HG03565 (cell line): ENCODE results near the gene SLC37A1.

Experiments used
- ATAC-seq: cut with Tn5 transposase; IDR thresholded peaks from one replicate; pipeline ENCODE4 v1.9.1; 2021; ENCODE audit warnings: mild to moderate bottlenecking, moderate library complexity; ENCODE audit not compliant: unreplicated experiment

Gene SLC37A1

DNA sequence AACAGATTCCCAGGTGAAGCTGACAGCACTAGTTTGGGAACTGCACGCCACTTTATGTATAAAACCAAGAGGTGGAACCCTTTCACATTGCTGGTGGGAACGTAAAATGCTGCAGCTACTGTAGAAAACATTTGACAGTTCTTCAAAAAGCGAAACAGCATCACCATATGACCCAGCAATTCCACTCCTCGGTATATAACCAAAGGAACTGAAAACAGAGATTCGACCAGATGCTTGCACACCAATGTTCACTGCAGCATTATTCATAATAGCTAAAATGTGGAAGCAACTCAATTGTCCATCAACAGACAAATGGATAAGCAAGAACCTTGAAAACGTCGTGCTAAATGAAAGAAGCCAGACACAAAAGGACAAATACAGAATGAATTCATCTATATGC lies 35.1 kb upstream of the SLC37A1 start:
- no peak for ATAC-seq

DNA sequence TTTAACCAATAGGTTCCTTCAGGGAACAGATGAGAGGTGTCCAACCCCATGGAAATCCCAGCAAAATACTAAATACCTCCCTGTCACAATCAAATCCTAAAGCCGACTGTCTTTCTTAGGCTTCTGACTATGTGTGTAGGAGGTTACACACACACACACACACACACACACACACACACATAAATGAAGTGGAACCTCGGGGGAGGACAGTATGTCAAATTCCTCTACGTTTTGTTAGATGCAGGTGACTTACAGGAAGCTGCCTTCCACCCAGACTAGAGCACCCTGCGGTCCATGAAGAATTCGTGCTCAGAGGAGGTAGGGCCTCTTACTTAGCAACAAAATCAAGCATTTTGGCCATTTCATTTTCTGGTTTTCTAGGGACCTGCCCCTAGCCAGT lies 34.1 kb upstream of the SLC37A1 start:
- no peak for ATAC-seq

DNA sequence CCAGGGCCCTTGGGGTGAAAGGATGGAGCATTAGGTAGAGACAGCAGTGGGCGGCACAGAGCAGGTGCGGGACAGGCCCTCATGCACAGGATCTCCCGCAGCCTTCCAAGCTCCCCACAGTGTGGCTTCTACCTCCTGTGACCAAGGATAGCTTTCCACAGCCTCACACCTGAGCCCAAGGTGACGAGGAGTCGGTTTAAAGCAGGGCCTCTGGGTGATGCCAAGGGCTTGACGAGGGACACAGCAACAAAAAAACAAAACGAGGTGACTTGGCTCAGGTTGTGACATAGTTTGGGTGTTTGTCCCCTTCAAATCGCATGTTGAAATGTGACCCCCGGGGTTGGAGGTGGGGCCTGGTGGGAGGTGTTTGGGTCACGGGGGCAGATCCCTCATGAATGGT lies 32.9 kb upstream of the SLC37A1 start:
- no peak for ATAC-seq

DNA sequence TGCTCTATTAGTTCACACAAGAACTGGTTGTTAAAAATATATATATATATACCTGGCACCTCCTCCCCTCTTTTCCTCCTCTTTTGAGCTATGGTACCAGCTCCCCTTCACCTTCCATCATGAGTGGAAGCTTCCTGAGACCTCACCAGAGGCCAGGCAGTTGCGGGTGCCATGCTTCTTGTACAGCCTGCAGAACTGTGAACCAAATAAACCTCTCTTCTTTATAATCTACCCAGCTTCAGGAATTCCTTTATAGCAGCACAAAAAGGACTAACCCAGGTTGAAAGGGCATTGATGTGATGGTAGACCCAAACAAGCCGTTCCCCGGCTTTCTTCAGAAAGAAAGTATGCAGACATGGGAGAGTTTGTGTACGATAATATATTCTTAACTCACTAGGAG lies 32.5 kb upstream of the SLC37A1 start:
- ATAC-seq: no peak

DNA sequence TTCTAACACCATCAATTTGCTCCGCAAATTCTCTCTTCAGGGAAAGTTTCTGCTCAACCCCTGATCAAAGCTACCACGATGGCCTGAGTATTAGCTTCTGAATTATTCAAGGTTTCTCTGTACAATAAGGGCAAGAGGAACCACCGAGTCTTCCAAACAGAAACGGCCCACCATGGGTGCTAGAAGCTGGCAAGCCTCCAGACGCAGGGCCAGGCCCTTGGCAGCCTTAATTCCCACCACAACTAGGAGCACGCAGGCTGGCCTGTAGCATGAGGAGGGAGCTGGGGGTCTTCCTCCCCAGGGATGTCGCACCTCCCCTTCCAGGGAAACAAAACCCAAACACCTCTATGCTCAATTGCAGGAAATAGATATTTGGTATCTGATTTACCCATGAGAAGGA lies 28.7 kb upstream of the SLC37A1 start:
- no peak for ATAC-seq

DNA sequence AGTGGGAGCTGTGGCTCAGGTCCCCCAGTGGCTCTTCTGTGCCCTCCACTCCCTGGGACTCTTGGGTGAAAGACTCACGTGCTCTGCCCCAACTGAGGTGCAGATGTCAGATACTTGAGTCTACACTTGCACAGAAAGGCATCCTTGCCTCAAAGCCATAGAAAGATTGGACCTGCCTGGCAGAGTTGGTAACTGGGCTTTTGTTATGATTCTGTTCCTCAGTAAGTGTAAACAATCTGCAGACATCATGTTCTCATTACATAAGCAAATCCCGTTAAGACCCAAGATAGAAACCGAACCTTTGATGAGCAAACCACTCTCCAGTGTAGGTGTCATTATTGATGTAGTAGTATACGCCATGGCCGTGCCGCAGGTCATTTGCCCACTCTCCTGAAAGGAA lies 27.6 kb upstream of the SLC37A1 start:
- ATAC-seq: no peak

DNA sequence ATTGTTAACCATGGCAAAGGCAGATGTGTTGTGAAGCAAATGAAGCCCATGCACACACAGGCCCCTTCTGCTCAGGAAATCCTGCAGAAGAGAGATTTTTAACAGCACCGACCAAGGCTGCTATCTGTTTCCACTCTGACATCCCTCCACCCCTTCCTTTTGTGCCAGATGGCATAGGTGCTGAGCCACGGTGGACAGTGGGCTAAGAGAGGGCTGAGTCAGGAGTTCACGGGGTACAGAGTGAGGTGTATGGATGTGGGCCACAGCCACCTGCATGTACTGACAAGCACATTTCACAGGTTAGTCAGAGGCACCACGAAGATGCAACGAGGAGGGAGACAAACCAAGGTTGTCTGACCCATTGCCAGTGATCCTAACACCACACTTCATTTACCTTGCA lies 27.1 kb upstream of the SLC37A1 start:
- no peak for ATAC-seq

DNA sequence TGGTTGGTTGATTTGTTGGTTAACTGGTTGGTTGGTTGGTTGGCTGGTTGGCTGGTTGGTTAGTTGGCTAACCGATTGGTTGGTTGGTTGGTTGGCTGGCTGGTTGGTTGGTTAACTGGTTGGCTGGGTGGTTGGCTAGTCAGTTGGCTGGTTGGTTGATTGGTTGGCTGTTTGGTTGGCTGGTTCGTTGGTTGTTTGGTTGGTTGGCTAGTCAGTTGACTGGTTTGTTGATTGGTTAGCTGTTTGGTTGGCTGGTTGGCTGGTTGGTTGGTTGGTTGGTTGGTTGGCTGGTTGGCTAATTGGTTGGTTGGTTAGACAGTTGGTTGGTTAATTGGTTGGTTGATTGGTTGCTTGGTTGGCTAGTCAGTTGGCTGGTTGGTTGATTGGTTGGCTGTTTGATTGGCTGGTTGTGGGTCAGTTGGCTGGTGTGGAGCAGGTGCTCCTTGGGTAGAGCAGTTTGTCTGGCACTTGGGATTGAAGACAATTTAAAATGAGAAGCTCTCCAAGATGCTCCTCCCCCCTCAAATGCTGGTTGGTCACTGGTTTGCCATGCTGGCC lies 24.6 kb upstream of the SLC37A1 start:
- no peak for ATAC-seq

DNA sequence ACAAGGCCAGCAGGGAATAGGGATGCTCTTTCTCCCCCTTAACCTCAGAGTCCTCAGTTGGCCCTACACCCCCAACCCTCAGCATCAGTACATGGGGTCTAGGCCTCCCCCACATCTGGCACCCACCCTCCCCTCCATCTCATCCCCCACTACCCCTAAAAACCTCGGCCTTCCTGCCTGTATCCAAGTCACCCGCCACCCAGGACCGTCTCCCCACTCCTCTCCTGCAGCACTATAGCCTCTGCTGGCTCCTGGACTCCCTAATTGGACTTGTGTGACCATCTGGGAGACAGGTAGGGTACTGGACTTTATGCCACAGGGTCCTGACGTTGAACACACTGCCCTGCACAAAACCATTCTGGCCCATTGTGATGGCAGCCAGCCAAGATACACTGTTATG lies 23.7 kb upstream of the SLC37A1 start:
- no peak for ATAC-seq

DNA sequence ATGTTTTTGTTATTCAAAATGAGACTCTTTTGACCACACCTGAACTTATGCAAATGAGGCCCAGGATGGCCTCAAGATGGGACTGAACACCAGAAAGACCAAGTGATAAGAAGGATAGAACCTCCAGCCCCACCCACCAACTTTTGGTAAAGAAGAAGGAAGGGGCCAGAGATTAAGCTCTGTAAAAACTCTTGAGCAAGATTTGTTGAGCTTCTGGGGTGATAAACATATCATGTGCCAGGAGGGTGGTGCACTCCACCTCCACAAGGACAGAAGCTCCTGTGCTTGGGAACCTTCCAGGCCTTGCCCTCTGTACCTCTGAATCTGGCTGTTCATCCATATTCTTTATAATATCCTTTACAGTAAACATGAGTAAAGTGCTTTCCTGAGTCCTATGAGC lies 22.9 kb upstream of the SLC37A1 start:
- ATAC-seq: no peak

DNA sequence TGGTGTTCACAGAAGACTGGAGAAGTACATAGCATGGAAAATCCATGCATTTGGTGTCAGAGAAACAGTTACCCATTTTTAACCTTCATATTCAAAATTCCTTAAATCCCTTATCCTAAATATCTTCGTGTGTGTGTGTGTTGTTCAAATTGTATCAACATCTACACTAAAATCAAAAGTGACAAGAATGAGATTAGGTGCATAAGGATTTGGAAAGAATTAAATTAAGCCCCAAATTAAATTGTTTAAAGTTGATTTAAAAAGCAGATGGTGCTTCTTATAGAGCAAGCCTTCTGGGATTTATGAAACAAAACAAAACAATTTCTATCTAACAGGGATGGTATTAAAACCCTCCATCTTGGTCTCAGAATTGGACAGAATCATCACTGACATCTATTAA lies 22.3 kb upstream of the SLC37A1 start:
- ATAC-seq: no peak

DNA sequence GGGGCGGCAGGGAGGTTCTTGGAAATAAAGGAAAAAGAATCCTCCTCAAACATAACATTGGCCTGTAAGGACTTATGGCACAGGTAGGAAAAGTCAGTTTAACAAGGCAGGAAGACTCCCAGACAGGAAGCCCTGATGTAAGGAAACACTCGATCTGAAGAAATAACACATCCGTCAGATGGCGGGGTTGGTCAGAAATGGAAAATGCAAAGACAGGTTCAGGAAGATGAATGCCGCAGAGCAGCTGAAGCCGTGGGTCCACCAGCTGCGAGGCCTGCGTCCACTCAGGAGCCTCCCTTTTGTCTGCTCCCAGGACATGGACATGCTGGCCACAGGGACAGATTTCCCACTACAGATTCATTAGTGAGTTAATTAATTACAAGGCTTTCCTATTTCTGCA lies 21.5 kb upstream of the SLC37A1 start:
- ATAC-seq: no peak

DNA sequence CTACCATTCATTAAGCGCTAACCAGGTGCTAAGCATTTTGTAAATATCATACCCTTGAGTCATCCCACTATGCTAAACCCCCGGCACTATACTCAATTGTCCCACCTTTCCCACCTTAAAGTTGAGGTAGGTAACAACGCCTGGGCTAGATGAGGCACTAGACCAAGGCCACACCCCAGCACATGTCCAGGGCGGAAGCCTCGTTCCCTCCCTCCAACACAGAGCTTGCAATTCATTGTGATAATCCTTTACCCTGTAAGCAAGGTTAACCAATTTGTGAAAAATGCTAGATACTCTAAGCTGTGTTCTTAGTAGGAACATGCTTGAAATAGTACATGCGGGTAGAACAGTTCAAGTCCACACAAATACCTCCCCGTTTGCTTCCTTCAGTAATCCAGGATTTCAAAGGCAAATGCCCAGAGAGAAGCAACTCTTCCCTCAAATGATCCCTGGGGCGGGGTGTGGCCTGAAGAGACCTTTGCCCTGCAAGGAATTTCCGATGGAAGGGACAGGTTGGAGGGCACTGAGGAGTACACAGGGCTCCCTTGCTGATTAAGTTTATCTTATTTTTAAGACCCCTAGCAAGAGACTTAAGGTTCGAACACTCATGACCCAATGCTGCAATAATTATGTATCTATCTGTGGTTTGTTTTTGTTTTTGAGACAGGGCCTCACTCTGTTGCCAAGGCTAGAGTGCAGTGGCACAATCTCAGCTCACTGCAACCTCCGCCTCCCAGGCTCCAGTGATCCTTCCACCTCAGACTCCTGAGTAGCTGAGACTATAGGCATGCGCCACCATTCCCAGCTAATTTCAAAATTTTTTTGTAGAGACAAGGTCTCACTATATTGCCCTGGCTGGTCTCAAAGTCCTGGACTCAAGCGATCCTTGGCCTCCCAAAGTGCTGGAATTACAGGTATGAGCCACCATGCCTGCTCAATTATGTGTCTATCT lies 20.3 kb upstream of the SLC37A1 start:
- no peak for ATAC-seq

DNA sequence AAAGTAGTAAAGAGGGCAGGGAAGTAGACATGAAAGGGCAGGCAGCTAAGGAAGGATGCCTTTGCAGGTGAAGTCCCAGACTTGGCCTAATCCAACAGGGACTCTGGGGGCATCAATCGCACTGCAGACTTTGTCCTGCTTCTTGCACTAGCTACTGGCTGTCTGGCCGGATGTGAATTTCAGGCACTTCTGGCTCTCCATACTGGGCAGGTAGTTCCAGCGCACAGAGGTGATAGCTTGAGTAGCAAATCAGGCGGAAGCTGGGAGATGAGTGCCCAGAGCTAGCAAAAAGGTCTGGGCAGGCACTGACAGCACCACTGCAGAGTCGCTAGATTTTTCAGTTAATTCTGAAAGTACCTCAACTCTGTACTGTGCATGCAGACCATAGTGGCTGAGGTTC lies 18.6 kb upstream of the SLC37A1 start:
- no peak for ATAC-seq

DNA sequence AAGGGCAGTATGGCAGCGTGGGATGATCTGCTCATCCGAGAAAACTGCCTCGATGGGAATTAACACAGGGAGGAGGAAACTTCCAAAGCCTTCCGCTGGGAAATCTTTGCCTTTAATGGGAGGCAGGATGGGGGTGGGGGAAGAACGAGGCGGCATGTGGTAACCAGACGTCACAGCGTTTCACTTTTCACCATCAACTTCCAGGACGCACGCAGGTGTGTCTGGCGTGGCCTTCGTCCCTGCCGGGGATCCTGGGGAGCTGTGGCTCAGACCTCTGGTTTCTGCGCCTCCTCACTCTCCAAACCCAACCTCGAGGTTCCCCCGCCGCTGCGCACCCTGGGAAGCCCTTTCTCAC lies 17.9 kb upstream of the SLC37A1 start:
- no peak for ATAC-seq

DNA sequence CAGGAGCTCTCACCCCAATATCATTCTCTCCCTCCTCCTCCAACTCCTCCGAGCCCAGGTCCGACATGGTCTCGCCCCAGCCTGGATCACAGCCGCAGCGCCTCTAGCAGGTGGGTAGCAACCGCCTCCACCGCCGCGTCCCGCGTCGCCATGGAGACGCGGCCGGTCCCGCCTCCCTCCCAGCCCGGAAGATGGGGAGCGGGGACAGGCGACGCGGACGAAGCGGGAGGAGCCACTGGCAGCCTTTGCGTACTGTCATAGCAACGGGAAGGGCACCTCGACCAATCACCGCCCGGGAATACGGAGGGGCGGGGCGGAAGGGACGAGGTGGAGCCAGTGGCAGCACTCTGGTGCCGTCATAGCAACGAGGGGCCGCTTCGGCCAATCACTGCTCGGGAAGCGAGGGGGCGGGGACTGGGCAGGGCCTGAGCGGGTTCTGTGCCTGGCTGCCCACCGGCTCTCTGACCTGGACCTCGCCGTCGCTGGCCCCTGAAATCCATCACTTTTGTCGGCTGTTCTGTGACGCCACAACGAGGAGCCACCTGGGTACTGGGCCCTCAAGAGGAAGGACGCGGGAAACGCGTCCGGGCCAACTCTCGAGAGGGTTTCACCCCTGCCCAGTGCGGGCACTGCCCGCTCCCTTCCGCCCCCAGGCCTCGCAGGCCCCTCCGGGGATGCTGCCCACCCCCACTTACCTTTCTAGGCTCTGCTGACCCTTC lies 17.4 kb upstream of the SLC37A1 start, which contains the start of gene RSPH1:
RSPH1 (minus strand) TSS at position 105 of the 719 bp plus-strand sequence; CDS start at position 67, 38 bp downstream.
- ATAC-seq: peak; percentile 96

DNA sequence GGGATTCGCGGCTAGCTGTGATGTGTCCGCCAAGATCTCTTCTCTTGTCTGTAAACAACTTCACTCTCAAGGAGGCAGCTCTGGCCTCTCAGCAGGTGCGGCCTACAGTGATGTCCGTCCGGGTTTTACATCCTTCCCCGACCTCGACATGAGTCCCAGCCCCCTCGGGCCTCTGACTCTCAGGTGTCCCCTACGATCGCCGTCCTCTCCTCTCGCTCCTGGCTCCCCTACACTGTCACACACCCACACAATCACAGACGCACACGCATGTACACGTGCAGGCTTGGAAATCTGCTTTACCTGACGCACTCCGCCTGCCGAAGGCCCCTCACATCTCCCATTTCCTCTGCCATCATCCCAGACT lies 16.8 kb upstream of the SLC37A1 start:
- ATAC-seq: no peak

DNA sequence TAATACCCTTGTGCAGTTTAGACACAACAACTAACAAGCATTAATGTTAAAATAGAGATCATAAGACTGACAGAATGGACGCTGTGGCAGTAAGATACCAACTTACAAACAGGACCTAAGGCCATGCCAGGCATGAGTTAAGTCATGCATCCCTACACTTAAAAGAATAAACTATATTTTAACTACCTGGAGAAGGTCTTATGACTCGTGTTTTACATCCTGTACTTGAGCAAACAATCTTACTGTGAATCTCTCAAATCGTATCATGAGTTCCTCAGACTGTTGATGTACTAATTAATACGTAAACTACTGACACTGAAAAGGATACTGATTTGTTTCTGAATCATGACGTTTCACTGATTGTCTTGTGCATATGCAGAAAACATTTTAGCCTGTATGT lies 15.6 kb upstream of the SLC37A1 start:
- ATAC-seq: no peak

DNA sequence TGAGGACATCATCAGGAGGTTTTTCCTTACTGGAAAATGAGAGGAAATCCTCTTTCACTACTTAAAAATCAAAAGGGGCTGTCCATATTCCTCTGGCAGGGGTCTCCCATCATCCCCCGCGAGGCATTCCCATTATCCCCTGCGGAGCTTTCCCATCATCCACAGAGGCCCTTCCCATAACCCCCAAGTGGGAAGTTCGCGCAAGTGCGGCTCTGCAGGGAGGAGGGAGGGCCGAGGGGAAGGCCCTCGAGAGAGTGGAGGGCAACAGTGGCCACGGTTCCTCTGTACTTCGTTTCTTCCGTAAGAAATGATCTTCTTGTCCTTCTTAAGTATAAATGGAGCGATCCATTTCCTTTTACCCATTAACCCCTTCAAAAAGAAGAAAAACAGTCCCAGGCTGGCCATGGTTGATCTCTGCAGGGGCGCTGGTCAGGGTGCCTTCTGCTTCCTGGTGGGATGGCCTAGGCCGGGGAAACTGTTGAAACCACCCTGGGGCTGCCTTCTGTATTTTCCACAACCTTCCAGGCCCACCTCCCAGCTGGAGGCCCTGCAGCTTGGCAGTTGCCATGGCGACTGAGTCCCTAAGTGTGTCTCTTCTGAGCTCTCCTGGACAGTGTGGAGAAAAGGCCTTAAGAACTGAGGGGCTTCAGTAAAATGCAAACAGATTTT lies 14.1 kb upstream of the SLC37A1 start:
- no peak for ATAC-seq

DNA sequence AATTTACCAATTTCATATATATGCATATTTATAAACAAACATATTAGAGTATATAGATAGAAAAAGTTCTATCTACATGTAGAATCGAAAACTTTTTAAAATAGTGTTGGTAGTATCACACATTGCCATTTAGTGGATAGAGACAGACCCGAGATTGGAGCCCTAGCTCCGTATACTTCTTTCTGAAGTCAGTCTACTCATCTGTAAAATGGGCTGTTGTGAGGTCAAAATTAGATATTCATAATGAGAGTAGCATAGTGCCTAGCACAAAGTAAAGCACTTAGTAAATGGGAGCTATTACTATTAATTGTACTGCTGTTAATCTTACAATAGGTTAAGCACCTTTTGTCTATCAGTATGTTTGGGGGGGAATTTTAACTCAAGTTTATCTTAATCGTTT lies 13.4 kb upstream of the SLC37A1 start:
- no peak for ATAC-seq

DNA sequence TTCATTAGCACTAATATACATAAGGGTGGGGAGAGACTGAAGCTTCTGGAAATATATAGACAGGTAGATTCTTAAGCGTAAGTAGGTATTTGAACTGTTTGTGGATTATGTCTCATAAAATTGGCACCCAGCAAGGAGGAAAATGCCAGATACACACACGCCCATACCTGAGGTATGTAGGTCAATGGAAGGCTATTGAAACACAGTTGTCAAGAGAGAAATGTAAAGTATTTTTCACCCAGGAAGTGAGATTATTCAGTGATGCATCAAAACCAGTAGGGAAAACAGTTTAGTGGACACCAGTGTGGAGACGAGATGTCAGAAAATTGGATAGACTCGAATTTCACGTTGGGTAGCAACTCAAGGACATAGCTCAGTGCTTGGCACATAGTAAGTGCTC lies 12.9 kb upstream of the SLC37A1 start:
- ATAC-seq: no peak
